Measurements from ENCODE around the gene ICAM2.

Gene ICAM2

GRCh38 chr17:64053101-64053500, 32.7 kb upstream of the ICAM2 start:
- TF ChIP-seq CTCF (IDR thresholded peaks at IDR 0.05; ENCODE audit: control extremely low read depth, extremely low read depth, low read depth, missing control alignments), result no peak
- no peak for DNase-seq (ENCODE audit: extremely low spot score)
- CTCF ChIA-PET, result interaction anchor here (0.9 to 7.0 kb wide), 5 partner anchors 21 to 81 kb away, joined by 3 to 39 read pairs (median 6); partner anchors contain the start of gene ICAM2
- POLR2A ChIA-PET, result no interaction called here

- ChIA-PET CTCF (interaction anchor here (1.4 to 11.3 kb wide), 4 partner anchors 10 to 82 kb away, joined by 3 to 169 read pairs (median 4); no protein-coding TSS in a partner anchor), POLR2A (interaction anchor here (0.6 kb wide), 1 partner anchor 212 kb away, joined by 6 read pairs; no protein-coding TSS in a partner anchor)
- TF ChIP-seq CTCF (IDR thresholded peaks at IDR 0.05; ENCODE audit: control extremely low read depth, extremely low read depth, low read depth, missing control alignments), result no peak
- DNase-seq (ENCODE audit: extremely low spot score), result no peak
Observed at GRCh38 chr17:64051153-64051552, 30.7 kb upstream of the ICAM2 start.

GRCh38 chr17:64048805-64049204, 28.4 kb upstream of the ICAM2 start:
- no peak for TF ChIP-seq CTCF (IDR thresholded peaks at IDR 0.05; ENCODE audit: control extremely low read depth, extremely low read depth, low read depth, missing control alignments)
- no peak for DNase-seq (ENCODE audit: extremely low spot score)
- ChIA-PET POLR2A (interaction anchor here (1.3 kb wide), 1 partner anchor 97 kb away, joined by 3 read pairs; no protein-coding TSS in a partner anchor), CTCF (interaction anchor here (1.0 to 11.3 kb wide), 3 partner anchors 13 to 85 kb away, joined by 3 to 169 read pairs (median 13); no protein-coding TSS in a partner anchor)

DNA sequence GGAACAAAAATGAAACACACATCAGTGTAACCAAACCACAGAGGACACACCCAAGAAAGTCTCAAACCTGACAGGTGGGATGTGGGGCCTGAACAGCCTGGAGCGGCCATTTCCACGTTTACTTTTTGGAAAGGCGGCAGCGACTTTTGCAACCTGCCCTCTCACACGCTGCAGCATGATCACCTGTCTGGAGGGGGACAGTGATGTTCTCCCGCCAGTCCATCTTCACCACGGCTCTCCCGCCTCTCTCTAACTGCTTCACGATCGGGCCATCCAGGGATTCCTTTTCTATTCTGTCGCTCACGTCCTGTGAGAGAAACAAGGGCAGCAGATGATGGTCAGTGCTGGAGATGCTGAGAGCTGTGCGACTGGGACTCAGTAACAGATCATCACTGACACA, 24.7 kb upstream of the ICAM2 start:
- TF ChIP-seq CTCF (IDR thresholded peaks at IDR 0.05; ENCODE audit: control extremely low read depth, extremely low read depth, low read depth, missing control alignments), result no peak
- ChIA-PET CTCF (interaction anchor here (0.9 to 11.3 kb wide), 3 partner anchors 17 to 86 kb away, joined by 3 to 169 read pairs (median 17); no protein-coding TSS in a partner anchor), POLR2A (no interaction called here)
- no peak for DNase-seq (ENCODE audit: extremely low spot score)

DNA sequence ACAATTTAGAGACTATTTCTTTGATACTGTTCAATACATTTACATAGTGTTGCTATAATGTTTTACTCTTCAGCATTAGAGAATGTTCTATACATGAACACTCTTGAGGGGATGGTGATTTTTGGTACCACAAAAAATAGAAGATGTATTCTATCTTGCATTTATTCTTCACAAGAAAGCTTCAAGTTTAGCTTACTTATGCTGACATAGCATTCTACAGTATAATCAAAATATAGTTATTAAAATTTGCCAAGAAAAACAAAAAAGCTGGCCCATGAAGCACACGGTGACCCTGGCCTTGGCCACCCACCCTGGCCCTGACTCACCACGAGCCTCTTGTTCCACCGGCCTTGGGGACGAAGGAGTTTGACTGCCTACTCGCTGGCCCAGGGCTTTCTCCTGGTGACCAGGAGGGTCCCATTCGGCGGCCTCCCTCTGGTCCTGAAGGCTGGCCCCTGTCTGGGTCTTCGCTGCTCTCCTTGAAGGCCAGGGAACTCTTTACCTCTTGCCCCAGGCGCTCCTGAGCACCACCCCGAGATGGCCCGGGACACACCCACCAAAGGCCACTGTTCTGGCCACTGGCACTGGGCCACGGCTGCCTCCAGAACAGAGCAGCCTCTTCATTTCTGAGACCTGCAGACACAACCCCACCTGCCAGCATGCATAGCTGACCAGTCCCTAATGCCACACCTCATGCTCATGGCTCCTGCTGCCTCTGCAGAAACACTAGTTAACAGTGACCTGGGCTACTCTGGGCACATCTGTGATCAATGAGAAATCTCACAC, 22.5 kb upstream of the ICAM2 start:
- DNase-seq (ENCODE audit: extremely low spot score), result no peak
- no peak for TF ChIP-seq CTCF (IDR thresholded peaks at IDR 0.05; ENCODE audit: control extremely low read depth, extremely low read depth, low read depth, missing control alignments)
- ChIA-PET CTCF (interaction anchor here (0.7 to 11.3 kb wide), 9 partner anchors 15 to 123 kb away, joined by 3 to 169 read pairs (median 5); partner anchors contain the start of genes ERN1 and ICAM2), POLR2A (interaction anchor here (1.9 kb wide), 1 partner anchor 103 kb away, joined by 8 read pairs; no protein-coding TSS in a partner anchor)

- ChIA-PET POLR2A (interaction anchor here (1.9 kb wide), 1 partner anchor 104 kb away, joined by 8 read pairs; no protein-coding TSS in a partner anchor), CTCF (interaction anchor here (0.7 to 11.3 kb wide), 8 partner anchors 14 to 130 kb away, joined by 3 to 169 read pairs (median 5); partner anchors contain the start of genes ERN1 and ICAM2)
- DNase-seq (ENCODE audit: extremely low spot score), result no peak
- TF ChIP-seq CTCF (IDR thresholded peaks at IDR 0.05; ENCODE audit: control extremely low read depth, extremely low read depth, low read depth, missing control alignments), result no peak
Observed at GRCh38 chr17:64041912-64042311, 21.5 kb upstream of the ICAM2 start.

Measured in GM10248 (cell line).